Endothelial cell of umbilical vein (primary cell): ENCODE results near the gene FBXL22.

ENCODE experiments used
- CTCF ChIP-seq, 2 donors: IDR thresholded peaks; 1 replicate in 1 of 2; 2 replicates in 1 of 2; pipeline ENCODE4 v1.5.1; 2011; ENCODE audit warnings: low read length in 2 of 2, mild to moderate bottlenecking in 2 of 2, moderate library complexity in 2 of 2, control low read depth in 1 of 2, inconsistent platforms in 1 of 2, low read depth in 1 of 2; ENCODE audit not compliant: insufficient read depth in 1 of 2; ENCODE audit errors: extremely low read depth in 1 of 2
- FOS ChIP-seq: IDR thresholded peaks from 2 replicates; pipeline ENCODE4 v1.6.1; 2011; ENCODE audit warnings: mild to moderate bottlenecking, low read length, moderate library complexity, borderline replicate concordance; ENCODE audit not compliant: insufficient read depth
- POLR2A ChIP-seq: IDR thresholded peaks from 2 replicates; pipeline ENCODE4 v1.6.1; 2012; ENCODE audit warnings: low read depth, mild to moderate bottlenecking, control low read depth, low read length

GRCh38 chr15:63586790-63587189, 10.4 kb upstream of the FBXL22 start:
- no peak for TF ChIP-seq CTCF (IDR thresholded peaks at IDR 0.05; ENCODE audit: extremely low read depth in 1 of 2, insufficient read depth in 1 of 2, low read depth in 1 of 2, low read length in 2 of 2)
- no peak for TF ChIP-seq FOS
- no peak for TF ChIP-seq POLR2A
